SH-SY5Y (cell line): ENCODE data around the gene LRFN5.

ENCODE experiments used
- GATA2 ChIP-seq: IDR thresholded peaks from 2 replicates; pipeline ENCODE4 v1.6.1; 2011; ENCODE audit warnings: mild to moderate bottlenecking, low read depth, low read length
- GATA3 ChIP-seq: IDR thresholded peaks from 2 replicates; pipeline ENCODE4 v1.6.1; 2011; ENCODE audit warnings: low read depth, mild to moderate bottlenecking, low read length, moderate library complexity

DNA sequence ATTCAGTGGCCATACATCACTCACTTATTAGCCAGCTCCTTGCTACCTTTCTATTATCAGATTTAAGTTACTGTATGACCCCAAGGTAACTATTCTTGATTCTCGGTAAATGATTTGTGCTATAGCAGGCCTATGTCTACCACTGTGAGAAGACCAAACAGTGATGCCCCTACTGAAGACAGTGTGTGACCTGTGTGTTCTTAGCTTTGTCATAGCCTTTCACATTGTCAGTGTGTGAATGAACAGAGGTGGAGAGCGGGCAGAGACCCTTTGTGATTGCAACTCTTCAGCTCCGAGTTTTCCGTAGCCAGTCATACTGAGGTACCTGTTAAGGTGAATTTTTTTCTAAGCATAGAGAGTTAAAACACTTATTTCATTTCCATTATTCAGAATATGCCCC lies 294.0 kb downstream of the LRFN5 start:
- TF ChIP-seq GATA3 (no peak), GATA2 (no peak)
